Ramos (cell line): ENCODE results near the gene IRGC.
"Not testable (repeated sequence)": the region's sequence is repeated elsewhere in the genome, so short reads cannot be mapped to it uniquely, and the experiment has no call there.

Source experiments
- in situ Hi-C: fragments of 300-500 bp; cut with MboI; formaldehyde crosslinking; loops from one replicate; pipeline ENCODE4 v1.14.3; 2022; ENCODE audit warnings: low sequenced_read_pairs; ENCODE audit not compliant: unreplicated experiment

Gene IRGC

GRCh38 chr19:43715776-43716175 is at the start of gene IRGC:
TSS of gene IRGC (plus strand) at chr19:43716076. CDS start at chr19:43718559, 2,483 bp downstream.
- in situ Hi-C loops: no loop called here

- in situ Hi-C loops: no loop called here
Observed at GRCh38 chr19:43667126-43667875, 48.6 kb upstream of the IRGC start.

GRCh38 chr19:43667876-43668405 is 47.9 kb upstream of the IRGC start:
- in situ Hi-C loops: no loop called here

GRCh38 chr19:43668406-43669109 is 47.3 kb upstream of the IRGC start:
- in situ Hi-C loops: no loop called here

GRCh38 chr19:43672061-43672679 is 43.7 kb upstream of the IRGC start:
- in situ Hi-C loops: no loop called here

- in situ Hi-C loops: no loop called here
Observed at GRCh38 chr19:43673637-43674036, 42.2 kb upstream of the IRGC start.

- in situ Hi-C loops: no loop called here
Observed at GRCh38 chr19:43674183-43674582, 41.7 kb upstream of the IRGC start.

GRCh38 chr19:43674596-43674995 is 41.3 kb upstream of the IRGC start:
- in situ Hi-C loops: no loop called here

- in situ Hi-C loops: no loop called here
Observed at GRCh38 chr19:43675269-43675879, 40.5 kb upstream of the IRGC start.

- in situ Hi-C loops: no loop called here
Observed at GRCh38 chr19:43675906-43676305, 40.0 kb upstream of the IRGC start.

- in situ Hi-C loops: no loop called here
Observed at GRCh38 chr19:43678512-43679261, 37.2 kb upstream of the IRGC start.

GRCh38 chr19:43681821-43682220 is 34.1 kb upstream of the IRGC start:
- in situ Hi-C loops: no loop called here

- in situ Hi-C loops: not testable (repeated sequence)
Observed at GRCh38 chr19:43682269-43682668, 33.6 kb upstream of the IRGC start.

- in situ Hi-C loops: no loop called here
Observed at GRCh38 chr19:43682824-43683661, 32.8 kb upstream of the IRGC start.

- in situ Hi-C loops: no loop called here
Observed at GRCh38 chr19:43683905-43684304, 32.0 kb upstream of the IRGC start.

GRCh38 chr19:43684326-43684725 is 31.6 kb upstream of the IRGC start:
- in situ Hi-C loops: no loop called here

GRCh38 chr19:43687660-43687997 is 28.2 kb upstream of the IRGC start:
- in situ Hi-C loops: no loop called here

GRCh38 chr19:43688059-43688701 is 27.7 kb upstream of the IRGC start:
- in situ Hi-C loops: no loop called here

- in situ Hi-C loops: no loop called here
Observed at GRCh38 chr19:43690444-43690843, 25.4 kb upstream of the IRGC start.
